Right kidney (tissue), 1 donor: Measurements from ENCODE around the gene ZBTB20.

Source experiments
- DNase-seq: peaks from one replicate; pipeline ENCODE4 v3.0.0-alpha.2; 2016

Gene ZBTB20

GRCh38 chr3:114405202-114405990, 741.7 kb downstream of the ZBTB20 start:
- no peak for DNase-seq

GRCh38 chr3:114404590-114404989, 742.5 kb downstream of the ZBTB20 start:
- DNase-seq, result no peak

- DNase-seq, result no peak
These were observed 744.2 kb downstream of the ZBTB20 start for GRCh38 chr3:114402838-114403237.

GRCh38 chr3:114401346-114401745, 745.7 kb downstream of the ZBTB20 start:
- DNase-seq, result no peak

- DNase-seq, result no peak
These were observed 746.7 kb downstream of the ZBTB20 start for GRCh38 chr3:114400371-114400770.

- DNase-seq, result no peak
These were observed 752.5 kb downstream of the ZBTB20 start for GRCh38 chr3:114394551-114394950.

- DNase-seq, result no peak
These were observed 753.6 kb downstream of the ZBTB20 start for GRCh38 chr3:114393367-114394072.

GRCh38 chr3:114392831-114393230, 754.3 kb downstream of the ZBTB20 start:
- DNase-seq, result no peak

GRCh38 chr3:114389156-114389555, 757.9 kb downstream of the ZBTB20 start:
- no peak for DNase-seq

- DNase-seq, result no peak
These were observed 762.6 kb downstream of the ZBTB20 start for GRCh38 chr3:114384558-114384903.

GRCh38 chr3:114383875-114384557, 763.1 kb downstream of the ZBTB20 start:
- peak; percentile 68 for DNase-seq

- no peak for DNase-seq
These were observed 766.8 kb downstream of the ZBTB20 start for GRCh38 chr3:114380233-114380651.

GRCh38 chr3:114379266-114379665, 767.8 kb downstream of the ZBTB20 start:
- DNase-seq, result no peak

- DNase-seq, result no peak
These were observed 768.3 kb downstream of the ZBTB20 start for GRCh38 chr3:114378760-114379159.

GRCh38 chr3:114377426-114377825, 769.7 kb downstream of the ZBTB20 start:
- no peak for DNase-seq

GRCh38 chr3:114376516-114377185, 770.4 kb downstream of the ZBTB20 start:
- no peak for DNase-seq

- no peak for DNase-seq
These were observed 771.3 kb downstream of the ZBTB20 start for GRCh38 chr3:114375608-114376421.

- DNase-seq, result no peak
These were observed 772.6 kb downstream of the ZBTB20 start for GRCh38 chr3:114374433-114374990.

GRCh38 chr3:114370537-114371174, 776.4 kb downstream of the ZBTB20 start:
- no peak for DNase-seq

GRCh38 chr3:114365909-114366308, 781.2 kb downstream of the ZBTB20 start:
- DNase-seq, result no peak
